Measurements from ENCODE around the gene FBXO36. TPM values are rescaled to one million over a fixed set of nuclear protein-coding genes. Genes with fewer than 3 reads are reported as not detected.
"Not testable (repeated sequence)": the region's sequence is repeated elsewhere in the genome, so short reads cannot be mapped to it uniquely, and the experiment has no call there.

The FBXO36 gene
- polyA plus RNA-seq, 4 donors, result 1.2 to 2.3 (median 1.6) TPM

- FAIRE-seq (no peak), DNase-seq (peak; percentile 29 to 56)
- Histone ChIP-seq H3K36me3 (ENCODE audit: control insufficient read depth in 3 of 3, insufficient read depth in 2 of 3, low read depth in 1 of 3, low read length in 3 of 3) (peaks cover 0 to 8% (median 6%) of the 10 kb centered on the region in 3 donors), H3K27ac (ENCODE audit: low read depth in 1 of 3, low read length in 2 of 3) (peak overlapping the region; percentile 97 to 99 (median 97)), H3K9me3 (ENCODE audit: control insufficient read depth in 2 of 2, insufficient read depth in 1 of 2, low read depth in 1 of 2, low read length in 1 of 2) (no peaks in the 10 kb centered on the region), H3K27me3 (ENCODE audit: control insufficient read depth in 3 of 3, insufficient read depth in 3 of 3, low read length in 3 of 3) (no peaks in the 10 kb centered on the region), H3K4me3 (ENCODE audit: low read depth in 1 of 3, low read length in 3 of 3) (peak overlapping the region; percentile 89 to 94 (median 94)), H3K4me1 (ENCODE audit: control insufficient read depth in 3 of 3, insufficient read depth in 2 of 3, low read depth in 1 of 3, low read length in 2 of 3) (peaks cover 0 to 8% (median 4%) of the 10 kb centered on the region in 3 donors)
- 2 to 3% (median 3%) methylated on average over 20 of the region's 20 CpGs for WGBS, 3 donors
These were observed 2.2 kb upstream of the FBXO36 start for GRCh38 chr2:229920011-229920641.

- H3K36me3 ChIP-seq (ENCODE audit: control insufficient read depth in 3 of 3, insufficient read depth in 2 of 3, low read depth in 1 of 3, low read length in 3 of 3), result peaks cover 0 to 7% (median 6%) of the 10 kb centered on the region in 3 donors
- H3K27me3 ChIP-seq (ENCODE audit: control insufficient read depth in 3 of 3, insufficient read depth in 3 of 3, low read length in 3 of 3), result no peaks in the 10 kb centered on the region
- H3K27ac ChIP-seq (ENCODE audit: low read depth in 1 of 3, low read length in 2 of 3), result peak overlapping the region; percentile 97 to 99 (median 97)
- H3K4me3 ChIP-seq (ENCODE audit: low read depth in 1 of 3, low read length in 3 of 3), result peak overlapping the region; percentile 89 to 94 (median 94)
- H3K9me3 ChIP-seq (ENCODE audit: control insufficient read depth in 2 of 2, insufficient read depth in 1 of 2, low read depth in 1 of 2, low read length in 1 of 2), result no peaks in the 10 kb centered on the region
- WGBS, 3 donors, result 1% methylated on average over 47 to 60 of the region's 60 CpGs
- FAIRE-seq, result no peak
- H3K4me1 ChIP-seq (ENCODE audit: control insufficient read depth in 3 of 3, insufficient read depth in 2 of 3, low read depth in 1 of 3, low read length in 2 of 3), result peaks cover 0 to 8% (median 4%) of the 10 kb centered on the region in 3 donors
- peak; percentile 74 to 87 for DNase-seq
These were observed 1.0 kb upstream of the FBXO36 start for GRCh38 chr2:229921101-229921891.

- peak; percentile 93 to 99 for DNase-seq
- peaks cover 0 to 8% (median 4%) of the 10 kb centered on the region in 3 donors for H3K4me1 ChIP-seq (ENCODE audit: control insufficient read depth in 3 of 3, insufficient read depth in 2 of 3, low read depth in 1 of 3, low read length in 2 of 3)
- peak within 1 kb of the TSS; percentile 97 to 99 (median 97) for H3K27ac ChIP-seq (ENCODE audit: low read depth in 1 of 3, low read length in 2 of 3)
- WGBS, 3 donors, result 0 to 1% (median 1%) methylated on average over 40 to 49 of the region's 49 CpGs
- H3K9me3 ChIP-seq (ENCODE audit: control insufficient read depth in 2 of 2, insufficient read depth in 1 of 2, low read depth in 1 of 2, low read length in 1 of 2), result no peaks in the 10 kb centered on the region
- H3K27me3 ChIP-seq (ENCODE audit: control insufficient read depth in 3 of 3, insufficient read depth in 3 of 3, low read length in 3 of 3), result no peaks in the 10 kb centered on the region
- H3K36me3 ChIP-seq (ENCODE audit: control insufficient read depth in 3 of 3, insufficient read depth in 2 of 3, low read depth in 1 of 3, low read length in 3 of 3), result peaks cover 0 to 6% (median 6%) of the 10 kb centered on the region in 3 donors
- no peak for FAIRE-seq
- peak within 1 kb of the TSS; percentile 89 to 94 (median 94) for H3K4me3 ChIP-seq (ENCODE audit: low read depth in 1 of 3, low read length in 3 of 3)
These were observed 333 bp upstream of the FBXO36 start, which contains the start of gene TRIP12 for GRCh38 chr2:229921892-229922448. Gene TRIP12, minus strand, starts transcription at chr2:229922009. Its CDS starts 41,930 bp downstream, at chr2:229880079.

GRCh38 chr2:229924541-229924940, 2.2 kb downstream of the FBXO36 start:
- DNase-seq, result peak; percentile 45 to 70
- H3K4me1 ChIP-seq (ENCODE audit: control insufficient read depth in 3 of 3, insufficient read depth in 2 of 3, low read depth in 1 of 3, low read length in 2 of 3); H3K9me3 ChIP-seq (ENCODE audit: control insufficient read depth in 2 of 2, insufficient read depth in 1 of 2, low read depth in 1 of 2, low read length in 1 of 2); H3K27me3 ChIP-seq (ENCODE audit: control insufficient read depth in 3 of 3, insufficient read depth in 3 of 3, low read length in 3 of 3); H3K36me3 ChIP-seq (ENCODE audit: control insufficient read depth in 3 of 3, insufficient read depth in 2 of 3, low read depth in 1 of 3, low read length in 3 of 3); FAIRE-seq; H3K4me3 ChIP-seq (ENCODE audit: low read depth in 1 of 3, low read length in 3 of 3): not testable (repeated sequence)
- WGBS, 3 donors, result 58 to 79% (median 71%) methylated on average over 10 of the region's 10 CpGs
- H3K27ac ChIP-seq (ENCODE audit: low read depth in 1 of 3, low read length in 2 of 3), result peak overlapping the region in 1 of 3 donors; percentile 51

- Histone ChIP-seq H3K9me3 (ENCODE audit: control insufficient read depth in 2 of 2, insufficient read depth in 1 of 2, low read depth in 1 of 2, low read length in 1 of 2) (no peaks in the 10 kb centered on the region), H3K27me3 (ENCODE audit: control insufficient read depth in 3 of 3, insufficient read depth in 3 of 3, low read length in 3 of 3) (no peaks in the 10 kb centered on the region), H3K27ac (ENCODE audit: low read depth in 1 of 3, low read length in 2 of 3) (no peak overlapping the region), H3K4me3 (ENCODE audit: low read depth in 1 of 3, low read length in 3 of 3) (no peak overlapping the region), H3K36me3 (ENCODE audit: control insufficient read depth in 3 of 3, insufficient read depth in 2 of 3, low read depth in 1 of 3, low read length in 3 of 3) (no peaks in the 10 kb centered on the region), H3K4me1 (ENCODE audit: control insufficient read depth in 3 of 3, insufficient read depth in 2 of 3, low read depth in 1 of 3, low read length in 2 of 3) (peaks cover 0 to 4% (median 0%) of the 10 kb centered on the region in 3 donors)
- FAIRE-seq (no peak), DNase-seq (no peak)
These were observed 2.9 kb downstream of the FBXO36 start for GRCh38 chr2:229925201-229925600.

GRCh38 chr2:229927817-229928321, 5.6 kb downstream of the FBXO36 start:
- Histone ChIP-seq H3K27ac (ENCODE audit: low read depth in 1 of 3, low read length in 2 of 3) (no peak overlapping the region), H3K4me3 (ENCODE audit: low read depth in 1 of 3, low read length in 3 of 3) (no peak overlapping the region), H3K36me3 (ENCODE audit: control insufficient read depth in 3 of 3, insufficient read depth in 2 of 3, low read depth in 1 of 3, low read length in 3 of 3) (peaks cover 0 to 2% (median 0%) of the 10 kb centered on the region in 3 donors), H3K4me1 (ENCODE audit: control insufficient read depth in 3 of 3, insufficient read depth in 2 of 3, low read depth in 1 of 3, low read length in 2 of 3) (peaks cover 0 to 4% (median 0%) of the 10 kb centered on the region in 3 donors), H3K27me3 (ENCODE audit: control insufficient read depth in 3 of 3, insufficient read depth in 3 of 3, low read length in 3 of 3) (no peaks in the 10 kb centered on the region), H3K9me3 (ENCODE audit: control insufficient read depth in 2 of 2, insufficient read depth in 1 of 2, low read depth in 1 of 2, low read length in 1 of 2) (no peaks in the 10 kb centered on the region)
- 82 to 90% (median 84%) methylated on average over 2 of the region's 2 CpGs for WGBS, 3 donors
- no peak for FAIRE-seq
- no peak for DNase-seq

GRCh38 chr2:229930656-229931055, 8.4 kb downstream of the FBXO36 start:
- no peak for FAIRE-seq
- H3K27ac ChIP-seq (ENCODE audit: low read depth in 1 of 3, low read length in 2 of 3), result no peak overlapping the region
- peaks cover 0 to 11% of the 10 kb centered on the region in 2 donors for H3K9me3 ChIP-seq (ENCODE audit: control insufficient read depth in 2 of 2, insufficient read depth in 1 of 2, low read depth in 1 of 2, low read length in 1 of 2)
- H3K36me3 ChIP-seq (ENCODE audit: control insufficient read depth in 3 of 3, insufficient read depth in 2 of 3, low read depth in 1 of 3, low read length in 3 of 3), result peaks cover 0 to 6% (median 0%) of the 10 kb centered on the region in 3 donors
- H3K27me3 ChIP-seq (ENCODE audit: control insufficient read depth in 3 of 3, insufficient read depth in 3 of 3, low read length in 3 of 3), result no peaks in the 10 kb centered on the region
- 85 to 89% (median 88%) methylated on average over 7 of the region's 7 CpGs for WGBS, 3 donors
- no peaks in the 10 kb centered on the region for H3K4me1 ChIP-seq (ENCODE audit: control insufficient read depth in 3 of 3, insufficient read depth in 2 of 3, low read depth in 1 of 3, low read length in 2 of 3)
- no peak overlapping the region for H3K4me3 ChIP-seq (ENCODE audit: low read depth in 1 of 3, low read length in 3 of 3)
- no peak for DNase-seq

- no peak for FAIRE-seq
- H3K27ac ChIP-seq (ENCODE audit: low read depth in 1 of 3, low read length in 2 of 3), result no peak overlapping the region
- peaks cover 0 to 6% (median 0%) of the 10 kb centered on the region in 3 donors for H3K36me3 ChIP-seq (ENCODE audit: control insufficient read depth in 3 of 3, insufficient read depth in 2 of 3, low read depth in 1 of 3, low read length in 3 of 3)
- WGBS, 3 donors, result 93 to 98% (median 95%) methylated on average over 5 of the region's 5 CpGs
- peaks cover 0 to 11% of the 10 kb centered on the region in 2 donors for H3K9me3 ChIP-seq (ENCODE audit: control insufficient read depth in 2 of 2, insufficient read depth in 1 of 2, low read depth in 1 of 2, low read length in 1 of 2)
- no peak overlapping the region for H3K4me3 ChIP-seq (ENCODE audit: low read depth in 1 of 3, low read length in 3 of 3)
- no peak for DNase-seq
- H3K4me1 ChIP-seq (ENCODE audit: control insufficient read depth in 3 of 3, insufficient read depth in 2 of 3, low read depth in 1 of 3, low read length in 2 of 3), result no peaks in the 10 kb centered on the region
- no peaks in the 10 kb centered on the region for H3K27me3 ChIP-seq (ENCODE audit: control insufficient read depth in 3 of 3, insufficient read depth in 3 of 3, low read length in 3 of 3)
These were observed 8.9 kb downstream of the FBXO36 start for GRCh38 chr2:229931241-229931640.
